Mesenchymal stem cell (in vitro differentiated cells and primary cell): ENCODE data around the gene SFXN5.

Source experiments
- DNase-seq: peaks from one replicate; pipeline ENCODE4 v3.0.0-alpha.2; 2013
- H2AFZ ChIP-seq: one replicate; pipeline ENCODE4 v1.6.1; 2013; ENCODE audit warnings: low read depth, mild to moderate bottlenecking, control low read depth, inconsistent platforms, low read length, moderate library complexity
- H2AK5ac ChIP-seq: 2 replicates; pipeline ENCODE4 v1.6.1; 2013; ENCODE audit warnings: low read length, moderate library complexity, mild to moderate bottlenecking, inconsistent platforms; ENCODE audit not compliant: severe bottlenecking
- H2BK120ac ChIP-seq: one replicate; pipeline ENCODE4 v1.6.1; 2013; ENCODE audit warnings: low read depth, mild to moderate bottlenecking, inconsistent platforms, low read length, moderate library complexity
- H2BK12ac ChIP-seq, 2 experiments: one replicate each; pipeline ENCODE4 v1.6.1; 2013; ENCODE audit warnings: inconsistent platforms in 2 of 2, low read length in 2 of 2, mild to moderate bottlenecking in 2 of 2, moderate library complexity in 2 of 2, control low read depth in 1 of 2
- H2BK15ac ChIP-seq: one replicate; pipeline ENCODE4 v1.6.1; 2013; ENCODE audit warnings: mild to moderate bottlenecking, low read depth, inconsistent platforms; ENCODE audit not compliant: poor library complexity, severe bottlenecking
- H2BK5ac ChIP-seq: 2 replicates; pipeline ENCODE4 v1.6.1; 2013; ENCODE audit warnings: low read depth, mild to moderate bottlenecking, low read length, control low read depth, inconsistent platforms; ENCODE audit not compliant: poor library complexity, severe bottlenecking
- H3K14ac ChIP-seq, 2 experiments: one replicate each; pipeline ENCODE4 v1.6.1; 2013; ENCODE audit warnings: inconsistent platforms in 2 of 2, low read length in 2 of 2, control low read depth in 1 of 2, mild to moderate bottlenecking in 1 of 2, moderate library complexity in 1 of 2
- H3K18ac ChIP-seq, 2 experiments: one replicate each; pipeline ENCODE4 v1.6.1; 2013; ENCODE audit warnings: inconsistent platforms in 2 of 2, low read length in 2 of 2, control low read depth in 1 of 2, low read depth in 1 of 2, mild to moderate bottlenecking in 1 of 2
- H3K23ac ChIP-seq, 2 experiments: one replicate each; pipeline ENCODE4 v1.6.1; 2013; ENCODE audit warnings: inconsistent platforms in 2 of 2, low read length in 2 of 2, mild to moderate bottlenecking in 2 of 2, moderate library complexity in 2 of 2, control low read depth in 1 of 2
- H3K27ac ChIP-seq: 2 replicates; pipeline ENCODE4 v1.5.1; 2013; ENCODE audit warnings: mild to moderate bottlenecking, moderate library complexity, low read length, control low read depth, inconsistent platforms; ENCODE audit not compliant: poor library complexity, severe bottlenecking
- H3K27me3 ChIP-seq, 2 experiments: 2 replicates each; pipeline versions ENCODE4 v1.6.1 to v1.7.0; 2013; ENCODE audit warnings: low read length in 2 of 2, mild to moderate bottlenecking in 2 of 2, moderate library complexity in 2 of 2, control low read depth in 1 of 2, inconsistent platforms in 1 of 2; ENCODE audit not compliant: control insufficient read depth in 1 of 2, insufficient read depth in 1 of 2
- H3K36me3 ChIP-seq, 2 experiments: 2 replicates each; pipeline versions ENCODE4 v1.6.1 to v1.7.0; 2013; ENCODE audit warnings: low read length in 2 of 2, control low read depth in 1 of 2, inconsistent platforms in 1 of 2, low read depth in 1 of 2, mild to moderate bottlenecking in 1 of 2; ENCODE audit not compliant: insufficient read depth in 2 of 2, control insufficient read depth in 1 of 2
- H3K4ac ChIP-seq, 2 experiments: one replicate each; pipeline ENCODE4 v1.6.1; 2013; ENCODE audit warnings: inconsistent platforms in 2 of 2, low read length in 2 of 2, mild to moderate bottlenecking in 2 of 2, moderate library complexity in 2 of 2, control low read depth in 1 of 2, low read depth in 1 of 2
- H3K4me1 ChIP-seq: 2 replicates; pipeline ENCODE4 v1.6.1; 2013; ENCODE audit warnings: low read depth, low read length, control low read depth; ENCODE audit not compliant: control insufficient read depth, insufficient read depth
- H3K4me2 ChIP-seq: 2 replicates; pipeline ENCODE4 v1.6.1; 2013; ENCODE audit warnings: low read length, mild to moderate bottlenecking, inconsistent platforms; ENCODE audit not compliant: poor library complexity, severe bottlenecking
- H3K4me3 ChIP-seq, 2 experiments: 2 replicates each; pipeline versions ENCODE4 v1.5.1 to v1.7.0; 2013; ENCODE audit warnings: low read length in 2 of 2, mild to moderate bottlenecking in 2 of 2, control low read depth in 1 of 2, low read depth in 1 of 2; ENCODE audit not compliant: insufficient read depth in 1 of 2
- H3K79me1 ChIP-seq: replicated peaks from 2 replicates; pipeline ENCODE4 v1.6.1; 2013; ENCODE audit warnings: mild to moderate bottlenecking, control low read depth, low read length, inconsistent platforms; ENCODE audit not compliant: poor library complexity, severe bottlenecking
- H3K9ac ChIP-seq: 2 replicates; pipeline ENCODE4 v1.7.0; 2013; ENCODE audit warnings: mild to moderate bottlenecking, low read length, moderate library complexity
- H3K9me3 ChIP-seq: 2 replicates; pipeline ENCODE4 v1.7.0; 2013; ENCODE audit warnings: mild to moderate bottlenecking, low read length; ENCODE audit not compliant: control insufficient read depth
- H4K8ac ChIP-seq: one replicate; pipeline ENCODE4 v1.6.1; 2013; ENCODE audit warnings: inconsistent platforms, mild to moderate bottlenecking, low read length, moderate library complexity
- H4K91ac ChIP-seq: one replicate; pipeline ENCODE4 v1.6.1; 2013; ENCODE audit warnings: mild to moderate bottlenecking, low read length, inconsistent platforms
- WGBS: methylation state at CpG from one replicate; pipeline ENCODE4 v1.1.7; 2013; ENCODE audit warnings: mixed read lengths; 5-methylcytosine and 5-hydroxymethylcytosine counted together

SFXN5 gene

DNA sequence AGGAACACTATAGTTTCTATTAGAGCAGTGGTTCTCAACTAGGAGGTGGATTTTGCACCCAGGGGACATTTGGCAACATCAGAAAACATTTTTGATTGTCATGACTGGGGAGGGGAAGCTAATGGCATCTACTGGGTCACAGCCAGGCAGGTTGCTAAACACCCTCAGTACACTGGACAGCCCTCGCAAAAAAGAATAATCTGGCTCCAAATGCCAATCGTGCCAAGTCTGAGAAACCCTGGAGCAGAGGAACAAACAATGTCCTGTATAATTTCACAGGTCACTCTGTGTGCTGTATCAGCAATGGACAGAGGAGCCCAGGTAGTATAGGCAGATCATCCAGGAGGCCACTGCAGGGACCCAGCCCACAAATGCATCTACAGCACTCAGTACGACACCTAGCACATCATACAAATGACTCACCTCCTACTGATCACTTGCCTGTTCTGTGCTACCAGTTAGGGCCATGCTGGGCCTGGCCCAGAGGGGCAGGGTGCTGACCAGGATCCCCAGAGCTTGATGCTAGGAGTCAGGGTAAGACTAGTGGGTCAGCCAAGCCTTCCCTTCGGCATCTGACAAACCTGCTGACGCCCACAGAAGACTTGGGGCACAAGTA is 37.6 kb downstream of the SFXN5 start:
- 90% methylated on average over 5 of the region's 5 CpGs for WGBS
- peaks cover 6 to 22% of the 10 kb centered on the region in 2 experiments for H3K36me3 ChIP-seq
- peaks cover 9% of the 10 kb centered on the region for H3K4me1 ChIP-seq
- H3K14ac ChIP-seq: no peak overlapping the region
- H2BK12ac ChIP-seq: no peak overlapping the region
- H3K9ac ChIP-seq: no peak overlapping the region
- peak overlapping the region in 1 of 2 experiments; percentile 34 for H3K4me3 ChIP-seq
- no peak overlapping the region for H3K4ac ChIP-seq
- no peaks in the 10 kb centered on the region for H3K9me3 ChIP-seq
- no peak overlapping the region for H4K8ac ChIP-seq
- no peaks in the 10 kb centered on the region for H3K27me3 ChIP-seq
- no peak overlapping the region for H3K27ac ChIP-seq
- DNase-seq: no peak
- no peak overlapping the region for H2BK5ac ChIP-seq
- no peak overlapping the region for H2AK5ac ChIP-seq
- H3K18ac ChIP-seq: no peak overlapping the region
- peaks cover 15% of the 10 kb centered on the region for H3K79me1 ChIP-seq
- H3K23ac ChIP-seq: no peak overlapping the region
- H3K4me2 ChIP-seq: no peak overlapping the region
- no peak overlapping the region for H2BK15ac ChIP-seq
- no peak overlapping the region for H2AFZ ChIP-seq
- no peak overlapping the region for H4K91ac ChIP-seq
- H2BK120ac ChIP-seq: no peak overlapping the region

DNA sequence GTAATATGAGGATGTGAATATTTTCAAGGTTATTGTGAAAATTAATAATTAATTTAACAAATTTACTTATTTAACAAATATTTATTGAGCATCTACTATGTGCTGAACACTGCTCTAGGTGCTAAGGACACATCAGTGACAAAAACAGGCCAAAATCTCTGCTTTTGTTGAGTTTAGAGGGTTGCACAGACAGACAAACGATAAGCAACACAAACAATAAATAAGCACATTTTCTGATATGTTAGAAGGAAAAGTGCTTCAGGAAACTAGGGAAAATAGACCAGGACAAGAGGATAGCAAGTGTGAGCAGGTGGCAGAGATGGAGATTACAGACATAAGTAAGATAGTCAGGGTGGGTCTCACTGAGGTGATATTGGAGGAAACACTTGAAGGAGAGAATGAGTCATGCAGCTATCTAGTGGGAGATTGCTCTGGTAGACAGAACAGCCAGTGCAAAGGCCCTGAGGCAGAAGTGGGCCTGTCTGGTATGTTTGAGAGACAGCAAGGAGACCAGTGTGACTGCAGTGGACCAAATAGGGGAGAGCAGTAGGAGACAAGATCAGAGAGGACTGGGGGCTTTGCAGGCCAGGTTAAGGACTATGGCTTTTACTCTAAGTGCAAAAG is 38.3 kb downstream of the SFXN5 start:
- H2BK15ac ChIP-seq: no peak overlapping the region
- no CpG with 5 or more reads among the region's 1 CpG for WGBS
- H3K23ac ChIP-seq: no peak overlapping the region
- H3K79me1 ChIP-seq: peaks cover 15% of the 10 kb centered on the region
- DNase-seq: no peak
- H3K36me3 ChIP-seq: peaks cover 7 to 25% of the 10 kb centered on the region in 2 experiments
- H2BK12ac ChIP-seq: no peak overlapping the region
- H3K18ac ChIP-seq: no peak overlapping the region
- no peak overlapping the region for H3K4me3 ChIP-seq
- peaks cover 9% of the 10 kb centered on the region for H3K4me1 ChIP-seq
- no peak overlapping the region for H2BK120ac ChIP-seq
- no peak overlapping the region for H3K4me2 ChIP-seq
- no peak overlapping the region for H3K27ac ChIP-seq
- no peak overlapping the region for H4K91ac ChIP-seq
- H3K9ac ChIP-seq: no peak overlapping the region
- no peak overlapping the region for H3K14ac ChIP-seq
- H2AK5ac ChIP-seq: no peak overlapping the region
- H2BK5ac ChIP-seq: no peak overlapping the region
- no peak overlapping the region for H3K4ac ChIP-seq
- no peaks in the 10 kb centered on the region for H3K9me3 ChIP-seq
- H4K8ac ChIP-seq: no peak overlapping the region
- no peaks in the 10 kb centered on the region for H3K27me3 ChIP-seq
- no peak overlapping the region for H2AFZ ChIP-seq

DNA sequence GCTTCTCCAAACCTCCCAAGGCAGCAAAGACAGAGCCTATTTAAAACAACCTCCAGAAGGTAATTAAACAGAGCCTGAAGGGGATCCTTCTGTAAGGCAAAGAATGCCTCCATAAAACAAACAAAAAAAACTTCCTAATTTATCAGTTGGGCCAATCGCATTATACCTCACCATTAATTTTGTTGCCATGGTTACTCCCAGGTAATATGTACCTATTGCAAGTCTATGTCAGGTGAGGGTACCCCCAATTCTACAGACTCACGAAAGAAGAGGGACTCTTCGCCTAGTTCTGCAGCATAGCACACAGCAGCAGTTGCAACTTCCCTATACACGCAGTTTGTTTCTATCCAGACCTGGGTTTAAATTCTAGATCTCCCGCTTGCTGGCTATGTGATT is 38.8 kb downstream of the SFXN5 start:
- H3K9ac ChIP-seq: no peak overlapping the region
- no peak overlapping the region for H3K4ac ChIP-seq
- no peak overlapping the region for H2BK120ac ChIP-seq
- no peak overlapping the region for H4K91ac ChIP-seq
- H3K4me1 ChIP-seq: peaks cover 9% of the 10 kb centered on the region
- H3K27me3 ChIP-seq: no peaks in the 10 kb centered on the region
- no peak overlapping the region for H2AFZ ChIP-seq
- no peak overlapping the region for H2BK15ac ChIP-seq
- H2BK12ac ChIP-seq: no peak overlapping the region
- no peak overlapping the region for H2AK5ac ChIP-seq
- DNase-seq: no peak
- H3K9me3 ChIP-seq: no peaks in the 10 kb centered on the region
- H3K14ac ChIP-seq: no peak overlapping the region
- no peak overlapping the region for H3K4me2 ChIP-seq
- no peak overlapping the region for H2BK5ac ChIP-seq
- no peak overlapping the region for H3K23ac ChIP-seq
- H4K8ac ChIP-seq: no peak overlapping the region
- H3K4me3 ChIP-seq: no peak overlapping the region
- no peak overlapping the region for H3K18ac ChIP-seq
- H3K36me3 ChIP-seq: peaks cover 6 to 27% of the 10 kb centered on the region in 2 experiments
- H3K27ac ChIP-seq: no peak overlapping the region
- H3K79me1 ChIP-seq: peaks cover 15% of the 10 kb centered on the region
- 97% methylated on average over 4 of the region's 5 CpGs for WGBS

DNA sequence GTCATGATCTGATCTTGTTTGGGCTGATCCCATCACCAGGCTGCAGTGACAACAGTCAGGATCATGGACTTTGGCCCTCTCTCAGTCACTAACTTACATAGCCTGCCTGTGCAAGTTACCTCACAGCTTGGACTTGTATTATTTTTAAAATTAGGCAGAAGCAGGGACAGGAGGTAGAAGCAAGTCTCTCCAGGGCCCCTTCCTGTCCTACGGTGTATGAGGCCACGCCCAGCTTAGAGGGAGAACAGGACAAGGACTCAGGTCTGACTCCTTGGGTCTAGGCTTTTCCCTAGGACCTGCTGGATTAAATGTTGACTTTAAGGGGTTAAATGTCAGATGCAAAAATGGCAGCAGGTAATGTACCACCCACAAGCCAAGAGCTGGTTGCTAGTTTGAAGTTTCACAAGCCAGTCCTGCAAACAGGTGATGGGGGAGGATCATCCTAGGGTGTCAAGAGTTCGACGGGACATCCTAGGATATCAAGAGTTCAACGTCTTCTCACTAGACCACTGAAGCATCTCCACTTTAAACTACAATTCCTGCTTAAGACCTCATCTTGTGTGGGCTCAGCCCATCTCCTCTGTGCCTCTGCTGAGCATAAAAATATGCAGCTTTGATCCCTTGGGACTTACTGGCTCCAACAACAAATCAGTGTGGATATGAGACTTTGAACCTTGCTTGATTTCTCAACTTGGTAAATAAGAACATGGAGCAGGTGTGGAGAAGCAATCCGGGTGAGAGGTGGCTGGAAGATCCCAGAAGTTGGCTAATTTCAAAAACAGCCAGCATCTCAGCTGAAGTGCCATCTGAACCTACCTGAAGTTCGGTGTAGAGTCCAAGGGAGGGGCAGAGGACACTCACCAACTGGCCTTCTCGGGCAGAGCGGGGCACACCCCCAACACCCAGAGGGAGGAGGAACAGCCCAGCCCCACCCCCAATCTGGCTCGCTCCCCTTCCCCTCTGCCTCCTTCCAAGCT is 39.5 kb downstream of the SFXN5 start:
- H3K23ac ChIP-seq: no peak overlapping the region
- no peaks in the 10 kb centered on the region for H3K9me3 ChIP-seq
- H4K8ac ChIP-seq: no peak overlapping the region
- DNase-seq: no peak
- H3K4me2 ChIP-seq: no peak overlapping the region
- no peak overlapping the region for H2BK15ac ChIP-seq
- no peak overlapping the region for H2BK120ac ChIP-seq
- H2BK5ac ChIP-seq: no peak overlapping the region
- no peak overlapping the region for H3K4me3 ChIP-seq
- no peak overlapping the region for H3K27ac ChIP-seq
- no peak overlapping the region for H3K14ac ChIP-seq
- H3K36me3 ChIP-seq: peaks cover 5 to 27% of the 10 kb centered on the region in 2 experiments
- no peak overlapping the region for H3K18ac ChIP-seq
- no peak overlapping the region for H2BK12ac ChIP-seq
- no peaks in the 10 kb centered on the region for H3K27me3 ChIP-seq
- H4K91ac ChIP-seq: no peak overlapping the region
- no peak overlapping the region for H3K9ac ChIP-seq
- H3K79me1 ChIP-seq: peaks cover 14% of the 10 kb centered on the region
- no peak overlapping the region for H2AK5ac ChIP-seq
- 91% methylated on average over 10 of the region's 10 CpGs for WGBS
- H3K4ac ChIP-seq: no peak overlapping the region
- H2AFZ ChIP-seq: no peak overlapping the region
- H3K4me1 ChIP-seq: peaks cover 9% of the 10 kb centered on the region
